K562 (cell line): ENCODE results near the gene BBX. TPM values are rescaled to one million over a fixed set of nuclear protein-coding genes. Genes with fewer than 3 reads are reported as not detected.

Source experiments
- ATAC-seq: fragments of 200-7000 bp; cut with Tn5 transposase; 3 replicates; pipeline ENCODE4 v1.9.1; 2020; ENCODE audit warnings: moderate library complexity
- BruUV-seq: library from RNA; stranded (reverse); fragments of 400-500 nt; replicated peaks from 2 replicates; lab custom pipeline; 2021; lab: Mats Ljungman, UMichigan
- CTCF ChIA-PET: fragments of 300-600 bp; formaldehyde crosslinking; extraction: SDS; loops from one replicate; lab custom pipeline; 2021; ENCODE audit warnings: low intra/inter-chr PET ratio; lab: Yijun Ruan, JAX
- POLR2A ChIA-PET: fragments of 300-600, 350-650 bp; sonication (Branson Sonifier 250); formaldehyde crosslinking; extraction: SDS; loops from one replicate; lab custom pipeline; 2021; ENCODE audit warnings: antibody characterized with exemption, inconsistent platforms; lab: Yijun Ruan, JAX
- DNase-seq, 4 experiments: peaks; one replicate each; pipeline versions ENCODE4 v3.0.0 to v3.0.0-alpha.2; 2011 to 2018; ENCODE audit warnings: low spot score in 3 of 4, mixed read lengths in 3 of 4; ENCODE audit errors: extremely low read depth in 1 of 4
- FAIRE-seq: peaks from 2 replicates; lab custom pipeline; 2011; peaks lifted over from hg19 to GRCh38; lab: Jason Lieb, UNC
- H2AFZ ChIP-seq: 2 replicates; pipeline ENCODE4 v1.6.0; 2011; ENCODE audit warnings: low read depth, low read length, control low read depth, inconsistent platforms
- H3K27ac ChIP-seq: fragments of 200-600 bp; 3 replicates; pipeline ENCODE4 v1.8.0; 2011; ENCODE audit warnings: low read depth, mild to moderate bottlenecking, control low read depth, inconsistent platforms, low read length, moderate library complexity, mixed read lengths; ENCODE audit errors: extremely low read depth
- H3K27me3 ChIP-seq, 2 experiments: fragments of 300-600 bp in 1 of 2; 2 replicates in 1 of 2; 3 replicates in 1 of 2; pipeline versions ENCODE4 v1.6.0 to v1.8.0; 2011; ENCODE audit warnings: inconsistent platforms in 2 of 2, low read length in 2 of 2, mild to moderate bottlenecking in 1 of 2, mixed read lengths in 1 of 2, moderate library complexity in 1 of 2; ENCODE audit not compliant: control insufficient read depth in 2 of 2, insufficient read depth in 2 of 2
- H3K36me3 ChIP-seq: fragments of 300-600 bp; 3 replicates; pipeline ENCODE4 v1.8.0; 2011; ENCODE audit warnings: mild to moderate bottlenecking, low read length, inconsistent platforms; ENCODE audit not compliant: control insufficient read depth, insufficient read depth
- H3K4me1 ChIP-seq, 2 experiments: fragments of 200-600 bp in 1 of 2; replicated peaks in 1 of 2; 2 replicates in 1 of 2; 3 replicates in 1 of 2; pipeline versions ENCODE4 v1.5.1 to v1.8.0; 2011; ENCODE audit warnings: inconsistent platforms in 2 of 2, low read length in 2 of 2, mild to moderate bottlenecking in 1 of 2, mixed read lengths in 1 of 2, moderate library complexity in 1 of 2; ENCODE audit not compliant: control insufficient read depth in 2 of 2, insufficient read depth in 2 of 2
- H3K4me2 ChIP-seq: 2 replicates; pipeline ENCODE4 v1.6.1; 2011; ENCODE audit warnings: low read length, control low read depth, inconsistent platforms, mixed read lengths; ENCODE audit not compliant: insufficient read depth
- H3K4me3 ChIP-seq: fragments of 200-600 bp; sonication (generic), shearing (Covaris generic); 2 replicates; pipeline ENCODE4 v1.5.1; 2016; ENCODE audit warnings: control low read depth, inconsistent platforms
- H3K79me2 ChIP-seq: fragments of 200-600 bp; 3 replicates; pipeline ENCODE4 v1.8.0; 2011; ENCODE audit warnings: low read length, inconsistent platforms; ENCODE audit not compliant: control insufficient read depth, insufficient read depth
- H3K9ac ChIP-seq, 2 experiments: 2 replicates each; pipeline versions ENCODE4 v1.6.0 to v1.6.1; 2011; ENCODE audit warnings: low read depth in 2 of 2, low read length in 2 of 2, control low read depth in 1 of 2, inconsistent platforms in 1 of 2, mild to moderate bottlenecking in 1 of 2, mixed read lengths in 1 of 2; ENCODE audit not compliant: insufficient read depth in 1 of 2
- H3K9me1 ChIP-seq: one replicate; pipeline ENCODE4 v1.6.0; 2011; ENCODE audit warnings: inconsistent platforms, mild to moderate bottlenecking, low read length, moderate library complexity; ENCODE audit not compliant: control insufficient read depth, insufficient read depth
- H3K9me3 ChIP-seq: replicated peaks from 2 replicates; pipeline ENCODE4 v1.5.1; 2011; ENCODE audit warnings: low read depth, low read length, inconsistent platforms; ENCODE audit not compliant: control insufficient read depth, insufficient read depth
- H4K20me1 ChIP-seq: replicated peaks from 2 replicates; pipeline ENCODE4 v1.6.1; 2011; ENCODE audit warnings: low read length, inconsistent platforms, mixed read lengths; ENCODE audit not compliant: control insufficient read depth, insufficient read depth
- EGR1 ChIP-seq: fragments of 450-650 bp; conservative IDR thresholded peaks from 2 replicates; pipeline ENCODE4 v1.6.1; 2017; ENCODE audit warnings: mild to moderate bottlenecking
- EHMT2 ChIP-seq: fragments of 450-650 bp; IDR thresholded peaks from 2 replicates; pipeline ENCODE4 v1.6.1; 2018; ENCODE audit warnings: antibody characterized with exemption
- FOXP1 ChIP-seq: sonication (generic); formaldehyde crosslinking; IDR thresholded peaks from 2 replicates; pipeline ENCODE4 v1.8.0; 2022; ENCODE audit warnings: mild to moderate bottlenecking, missing genetic modification reagents
- IRF2 ChIP-seq: sonication (generic); formaldehyde crosslinking; IDR thresholded peaks from 2 replicates; pipeline ENCODE4 v1.8.1; 2022; ENCODE audit warnings: mild to moderate bottlenecking, missing genetic modification reagents
- MAFG ChIP-seq: fragments of 450-650 bp; conservative IDR thresholded peaks from 2 replicates; pipeline ENCODE4 v1.6.1; 2016; ENCODE audit warnings: missing genetic modification characterization, missing compliant biosample characterization
- POLR2H ChIP-seq: IDR thresholded peaks from 2 replicates; pipeline ENCODE4 v1.6.1; 2016; ENCODE audit warnings: missing genetic modification characterization, low read depth, mild to moderate bottlenecking, control low read depth, missing compliant biosample characterization, moderate library complexity
- ZNF217 ChIP-seq: sonication (generic); formaldehyde crosslinking; IDR thresholded peaks from 2 replicates; pipeline ENCODE4 v1.8.0; 2022; ENCODE audit warnings: mild to moderate bottlenecking, missing genetic modification reagents
- WGBS: fragments of 100-300 bp; shearing (Covaris generic); methylation state at CpG from one replicate; pipeline ENCODE4 v1.1.6; 2016; ENCODE audit warnings: low coverage, mixed read lengths; ENCODE audit not compliant: insufficient coverage; ENCODE audit errors: missing lambda C conversion rate; 5-methylcytosine and 5-hydroxymethylcytosine counted together
- in situ Hi-C: fragments of 300-500 bp; cut with MboI; formaldehyde crosslinking; loops from 4 replicates; pipeline ENCODE4 v1.15.0; 2018; ENCODE audit warnings: inconsistent platforms, mixed read lengths
- intact Hi-C: fragments of 100-400 bp; cut with micrococcal nuclease; formaldehyde crosslinking; loops from 2 replicates; pipeline ENCODE4 v1.14.2; 2022
- polyA plus RNA-seq, 8 experiments: library from polyadenylated mRNA; depleted of rRNA in 4 of 8; stranded (reverse) in 5 of 8; unstranded in 3 of 8; fragments of >200 nt; fragmentation: Nextera tagmentation in 2 of 8; fragmentation: Illumina TruSeq in 1 of 8; extraction: Ambion mirVana in 2 of 8; extraction: Trizol in 1 of 8; gene quantifications; 2 replicates each; pipeline versions ENCODE4 v1.2.1 to v1.2.3, GENCODE V29; 2011 to 2014; ENCODE audit warnings: inconsistent platforms in 1 of 8, missing spikeins in 1 of 8
- total RNA-seq, 7 experiments: library from RNA; depleted of rRNA in 6 of 7; stranded (reverse); fragments of >200 nt in 6 of 7; fragmentation: Illumina TruSeq in 2 of 7; extraction: Trizol in 2 of 7; gene quantifications; 2 replicates each; pipeline versions ENCODE4 v1.2.1 to v1.2.3, GENCODE V29; 2011 to 2021; ENCODE audit warnings: low replicate concordance in 1 of 7
- TF ChIP-seq, protein P1 (sequence below): fragments of 250-450 bp; sonication (Bioruptor Pico); IDR thresholded peaks from 2 replicates; pipeline ENCODE4 v1.8.0; 2022; ENCODE audit warnings: moderate library complexity, mild to moderate bottlenecking, inconsistent platforms
- TF ChIP-seq, protein P2 (sequence below): fragments of 450-650 bp; formaldehyde crosslinking; IDR thresholded peaks from 2 replicates; pipeline ENCODE4 v1.4.0; 2020; ENCODE audit warnings: mild to moderate bottlenecking, moderate library complexity
- TF ChIP-seq, protein P3 (sequence below): sonication (generic); formaldehyde crosslinking; IDR thresholded peaks from 2 replicates; pipeline ENCODE4 v1.8.0; 2022; ENCODE audit warnings: mild to moderate bottlenecking, missing genetic modification reagents
- TF ChIP-seq, protein P4 (sequence below): fragments of 250-450 bp; sonication (Bioruptor Pico); IDR thresholded peaks from 2 replicates; pipeline ENCODE4 v1.4.0; 2020
- TF ChIP-seq, protein P5 (sequence below): fragments of 450-650 bp; IDR thresholded peaks from 2 replicates; pipeline ENCODE4 v1.6.1; 2016; ENCODE audit warnings: mild to moderate bottlenecking

Gene BBX
- total and polyA plus RNA-seq, 9 of the 15 experiments (the other 6 are each of a cell fraction or from before 2014, with no cell fraction given): 4.9 to 19.5 (median 11.8) TPM

DNA sequence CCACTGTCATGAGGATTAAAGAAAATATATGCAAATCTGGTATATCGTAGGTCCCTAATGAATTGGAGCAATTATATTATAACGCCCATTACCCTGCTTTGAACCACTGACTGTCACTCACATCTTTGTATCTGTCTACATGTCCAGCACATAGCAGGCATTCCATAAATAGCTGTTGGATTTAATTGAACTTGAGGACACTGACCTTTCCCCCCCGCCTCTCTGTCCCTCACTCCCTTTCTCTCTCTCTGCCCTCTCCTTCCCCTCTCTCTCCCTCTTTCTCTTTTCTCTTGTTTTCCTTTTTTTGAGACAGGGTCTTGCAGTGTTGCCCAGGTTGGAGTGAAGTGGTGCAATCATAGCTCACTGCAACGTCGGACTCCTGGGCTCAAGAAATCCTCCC lies 335.1 kb downstream of the BBX start:
- POLR2A ChIA-PET: no interaction called here
- FAIRE-seq (no peak), DNase-seq (no peak), ATAC-seq (no peak)
- 0% methylated on average over 4 of the region's 5 CpGs for WGBS
- in situ Hi-C loops: no loop called here
- H3K27ac ChIP-seq: no peak overlapping the region
- H3K4me1 ChIP-seq: no peaks in the 10 kb centered on the region
- CTCF ChIA-PET: no interaction called here
- H3K9ac ChIP-seq: no peak overlapping the region
- intact Hi-C loops: no loop called here
- no peak overlapping the region for H2AFZ ChIP-seq
- H3K9me1 ChIP-seq: no peaks in the 10 kb centered on the region
- no peaks in the 10 kb centered on the region for H3K9me3 ChIP-seq
- no TSS peak for BruUV-seq
- H4K20me1 ChIP-seq: no peaks in the 10 kb centered on the region
- no peaks in the 10 kb centered on the region for H3K79me2 ChIP-seq
- no peaks in the 10 kb centered on the region for H3K36me3 ChIP-seq
- H3K4me2 ChIP-seq: no peak overlapping the region
- H3K27me3 ChIP-seq: no peaks in the 10 kb centered on the region; a peak in 1 of 5 replicates
- H3K4me3 ChIP-seq: no peak overlapping the region
- no peak for TF ChIP-seq FOXP1 (CRISPR knock-in tag)
- TF ChIP-seq, protein P1, sequence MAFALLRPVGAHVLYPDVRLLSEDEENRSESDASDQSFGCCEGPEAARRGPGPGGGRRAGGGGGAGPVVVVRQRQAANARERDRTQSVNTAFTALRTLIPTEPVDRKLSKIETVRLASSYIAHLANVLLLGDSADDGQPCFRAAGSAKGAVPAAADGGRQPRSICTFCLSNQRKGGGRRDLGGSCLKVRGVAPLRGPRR (CRISPR knock-in tag): no peak
- TF ChIP-seq, protein P2, sequence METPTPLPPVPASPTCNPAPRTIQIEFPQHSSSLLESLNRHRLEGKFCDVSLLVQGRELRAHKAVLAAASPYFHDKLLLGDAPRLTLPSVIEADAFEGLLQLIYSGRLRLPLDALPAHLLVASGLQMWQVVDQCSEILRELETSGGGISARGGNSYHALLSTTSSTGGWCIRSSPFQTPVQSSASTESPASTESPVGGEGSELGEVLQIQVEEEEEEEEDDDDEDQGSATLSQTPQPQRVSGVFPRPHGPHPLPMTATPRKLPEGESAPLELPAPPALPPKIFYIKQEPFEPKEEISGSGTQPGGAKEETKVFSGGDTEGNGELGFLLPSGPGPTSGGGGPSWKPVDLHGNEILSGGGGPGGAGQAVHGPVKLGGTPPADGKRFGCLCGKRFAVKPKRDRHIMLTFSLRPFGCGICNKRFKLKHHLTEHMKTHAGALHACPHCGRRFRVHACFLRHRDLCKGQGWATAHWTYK (CRISPR knock-in tag): no peak
- TF ChIP-seq, protein P3, sequence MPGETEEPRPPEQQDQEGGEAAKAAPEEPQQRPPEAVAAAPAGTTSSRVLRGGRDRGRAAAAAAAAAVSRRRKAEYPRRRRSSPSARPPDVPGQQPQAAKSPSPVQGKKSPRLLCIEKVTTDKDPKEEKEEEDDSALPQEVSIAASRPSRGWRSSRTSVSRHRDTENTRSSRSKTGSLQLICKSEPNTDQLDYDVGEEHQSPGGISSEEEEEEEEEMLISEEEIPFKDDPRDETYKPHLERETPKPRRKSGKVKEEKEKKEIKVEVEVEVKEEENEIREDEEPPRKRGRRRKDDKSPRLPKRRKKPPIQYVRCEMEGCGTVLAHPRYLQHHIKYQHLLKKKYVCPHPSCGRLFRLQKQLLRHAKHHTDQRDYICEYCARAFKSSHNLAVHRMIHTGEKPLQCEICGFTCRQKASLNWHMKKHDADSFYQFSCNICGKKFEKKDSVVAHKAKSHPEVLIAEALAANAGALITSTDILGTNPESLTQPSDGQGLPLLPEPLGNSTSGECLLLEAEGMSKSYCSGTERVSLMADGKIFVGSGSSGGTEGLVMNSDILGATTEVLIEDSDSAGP (CRISPR knock-in tag): no peak
- no peak for TF ChIP-seq EHMT2
- TF ChIP-seq POLR2H (tag): no peak
- TF ChIP-seq IRF2: no peak
- TF ChIP-seq, protein P4, sequence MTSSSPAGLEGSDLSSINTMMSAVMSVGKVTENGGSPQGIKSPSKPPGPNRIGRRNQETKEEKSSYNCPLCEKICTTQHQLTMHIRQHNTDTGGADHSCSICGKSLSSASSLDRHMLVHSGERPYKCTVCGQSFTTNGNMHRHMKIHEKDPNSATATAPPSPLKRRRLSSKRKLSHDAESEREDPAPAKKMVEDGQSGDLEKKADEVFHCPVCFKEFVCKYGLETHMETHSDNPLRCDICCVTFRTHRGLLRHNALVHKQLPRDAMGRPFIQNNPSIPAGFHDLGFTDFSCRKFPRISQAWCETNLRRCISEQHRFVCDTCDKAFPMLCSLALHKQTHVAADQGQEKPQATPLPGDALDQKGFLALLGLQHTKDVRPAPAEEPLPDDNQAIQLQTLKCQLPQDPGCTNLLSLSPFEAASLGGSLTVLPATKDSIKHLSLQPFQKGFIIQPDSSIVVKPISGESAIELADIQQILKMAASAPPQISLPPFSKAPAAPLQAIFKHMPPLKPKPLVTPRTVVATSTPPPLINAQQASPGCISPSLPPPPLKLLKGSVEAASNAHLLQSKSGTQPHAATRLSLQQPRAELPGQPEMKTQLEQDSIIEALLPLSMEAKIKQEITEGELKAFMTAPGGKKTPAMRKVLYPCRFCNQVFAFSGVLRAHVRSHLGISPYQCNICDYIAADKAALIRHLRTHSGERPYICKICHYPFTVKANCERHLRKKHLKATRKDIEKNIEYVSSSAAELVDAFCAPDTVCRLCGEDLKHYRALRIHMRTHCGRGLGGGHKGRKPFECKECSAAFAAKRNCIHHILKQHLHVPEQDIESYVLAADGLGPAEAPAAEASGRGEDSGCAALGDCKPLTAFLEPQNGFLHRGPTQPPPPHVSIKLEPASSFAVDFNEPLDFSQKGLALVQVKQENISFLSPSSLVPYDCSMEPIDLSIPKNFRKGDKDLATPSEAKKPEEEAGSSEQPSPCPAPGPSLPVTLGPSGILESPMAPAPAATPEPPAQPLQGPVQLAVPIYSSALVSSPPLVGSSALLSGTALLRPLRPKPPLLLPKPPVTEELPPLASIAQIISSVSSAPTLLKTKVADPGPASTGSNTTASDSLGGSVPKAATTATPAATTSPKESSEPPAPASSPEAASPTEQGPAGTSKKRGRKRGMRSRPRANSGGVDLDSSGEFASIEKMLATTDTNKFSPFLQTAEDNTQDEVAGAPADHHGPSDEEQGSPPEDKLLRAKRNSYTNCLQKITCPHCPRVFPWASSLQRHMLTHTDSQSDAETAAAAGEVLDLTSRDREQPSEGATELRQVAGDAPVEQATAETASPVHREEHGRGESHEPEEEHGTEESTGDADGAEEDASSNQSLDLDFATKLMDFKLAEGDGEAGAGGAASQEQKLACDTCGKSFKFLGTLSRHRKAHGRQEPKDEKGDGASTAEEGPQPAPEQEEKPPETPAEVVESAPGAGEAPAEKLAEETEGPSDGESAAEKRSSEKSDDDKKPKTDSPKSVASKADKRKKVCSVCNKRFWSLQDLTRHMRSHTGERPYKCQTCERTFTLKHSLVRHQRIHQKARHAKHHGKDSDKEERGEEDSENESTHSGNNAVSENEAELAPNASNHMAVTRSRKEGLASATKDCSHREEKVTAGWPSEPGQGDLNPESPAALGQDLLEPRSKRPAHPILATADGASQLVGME: no peak
- no peak for TF ChIP-seq ZNF217 (CRISPR knock-in tag)
- TF ChIP-seq EGR1: no peak
- TF ChIP-seq, protein P5, sequence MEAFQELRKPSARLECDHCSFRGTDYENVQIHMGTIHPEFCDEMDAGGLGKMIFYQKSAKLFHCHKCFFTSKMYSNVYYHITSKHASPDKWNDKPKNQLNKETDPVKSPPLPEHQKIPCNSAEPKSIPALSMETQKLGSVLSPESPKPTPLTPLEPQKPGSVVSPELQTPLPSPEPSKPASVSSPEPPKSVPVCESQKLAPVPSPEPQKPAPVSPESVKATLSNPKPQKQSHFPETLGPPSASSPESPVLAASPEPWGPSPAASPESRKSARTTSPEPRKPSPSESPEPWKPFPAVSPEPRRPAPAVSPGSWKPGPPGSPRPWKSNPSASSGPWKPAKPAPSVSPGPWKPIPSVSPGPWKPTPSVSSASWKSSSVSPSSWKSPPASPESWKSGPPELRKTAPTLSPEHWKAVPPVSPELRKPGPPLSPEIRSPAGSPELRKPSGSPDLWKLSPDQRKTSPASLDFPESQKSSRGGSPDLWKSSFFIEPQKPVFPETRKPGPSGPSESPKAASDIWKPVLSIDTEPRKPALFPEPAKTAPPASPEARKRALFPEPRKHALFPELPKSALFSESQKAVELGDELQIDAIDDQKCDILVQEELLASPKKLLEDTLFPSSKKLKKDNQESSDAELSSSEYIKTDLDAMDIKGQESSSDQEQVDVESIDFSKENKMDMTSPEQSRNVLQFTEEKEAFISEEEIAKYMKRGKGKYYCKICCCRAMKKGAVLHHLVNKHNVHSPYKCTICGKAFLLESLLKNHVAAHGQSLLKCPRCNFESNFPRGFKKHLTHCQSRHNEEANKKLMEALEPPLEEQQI: no peak
- no peak for TF ChIP-seq MAFG
